Measurements from ENCODE around the gene ETS2.

DNA sequence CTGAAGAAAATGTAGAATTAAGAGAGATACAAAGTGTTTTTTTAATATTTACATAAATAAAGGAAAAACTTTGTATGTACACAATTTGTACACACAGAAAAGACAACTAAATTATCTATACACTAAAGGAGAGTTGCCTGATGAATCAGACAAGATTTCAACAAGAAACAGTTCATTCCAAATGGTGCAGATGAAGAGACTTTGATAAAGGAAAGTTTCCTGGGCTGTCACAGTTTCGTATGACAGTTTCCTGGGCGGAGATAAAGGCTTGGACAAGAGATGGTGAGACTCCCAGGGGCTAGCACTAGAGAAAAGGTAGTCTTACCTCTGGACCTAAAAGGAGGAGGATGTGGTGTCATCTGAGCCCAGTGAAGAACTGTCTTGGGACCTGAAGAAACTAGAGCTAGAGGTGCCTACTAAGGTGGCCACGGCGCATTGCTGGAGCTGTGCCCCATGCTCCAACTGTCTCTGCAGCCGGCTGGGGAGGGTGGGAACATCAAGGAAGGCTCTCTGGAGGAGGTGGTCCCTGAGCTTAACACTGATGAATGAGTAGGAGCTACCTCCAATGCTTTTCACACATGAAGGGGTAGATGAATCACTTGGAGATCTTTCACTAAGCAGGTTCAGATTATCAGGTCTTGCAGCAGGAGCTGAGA is 32.2 kb downstream of the ETS2 start:
- no peak for TF ChIP-seq CTCF (IDR thresholded peaks at IDR 0.05)
- TF ChIP-seq POLR2A (IDR thresholded peaks at IDR 0.05): no peak

All from lower leg skin (tissue), 3 donors.